Adrenal gland (tissue), 12 donors: ENCODE data around the gene KCNH1. TPM values are rescaled to one million over a fixed set of nuclear protein-coding genes. Genes with fewer than 3 reads are reported as not detected.

Source experiments
- DNase-seq, 7 donors: peaks; one replicate each; pipeline ENCODE4 v3.0.0-alpha.2; 2019 to 2020
- H3K27ac ChIP-seq, 5 donors: fragments of 200-600 bp; sonication (generic) in 4 of 5; 1 replicate in 3 of 5; 2 replicates in 2 of 5; pipeline versions ENCODE4 v1.5.1 to v1.8.0; 2016 to 2020; ENCODE audit warnings: mild to moderate bottlenecking in 1 of 5
- H3K27me3 ChIP-seq: fragments of 200-600 bp; 2 replicates; pipeline ENCODE4 v1.8.0; 2021
- H3K36me3 ChIP-seq, 2 donors: fragments of 200-600 bp; replicated peaks in 1 of 2; 1 replicate in 1 of 2; 2 replicates in 1 of 2; pipeline versions ENCODE4 v1.5.1 to v1.8.0; 2018 to 2022
- H3K4me1 ChIP-seq, 2 donors: fragments of 200-600 bp; replicated peaks in 1 of 2; 1 replicate in 1 of 2; 2 replicates in 1 of 2; pipeline versions ENCODE4 v1.5.1 to v1.8.0; 2018 to 2021
- H3K4me3 ChIP-seq, 4 donors: fragments of 200-600 bp; sonication (generic) in 3 of 4; one replicate each; pipeline ENCODE4 v1.5.1; 2016 to 2018
- H3K9me3 ChIP-seq, 3 donors: fragments of 200-600 bp; sonication (generic) in 1 of 3; replicated peaks in 1 of 3; 1 replicate in 2 of 3; 2 replicates in 1 of 3; pipeline versions ENCODE4 v1.5.1 to v1.8.0; 2016 to 2021
- POLR2A ChIP-seq, 2 donors: fragments of 450-650 bp; IDR thresholded peaks; one replicate each; pipeline ENCODE4 v1.6.1; 2017; ENCODE audit warnings: antibody characterized with exemption in 2 of 2, mild to moderate bottlenecking in 2 of 2, moderate library complexity in 1 of 2
- WGBS, 4 donors: extraction: QIAGEN DNeasy Blood & Tissue Kit in 2 of 4; methylation state at CpG; one replicate each; pipeline versions ENCODE4 v1.1.5 to v1.1.7; 2013 to 2017; 5-methylcytosine and 5-hydroxymethylcytosine counted together
- intact Hi-C, 2 donors: fragments of 100-400 bp; cut with DNase I; formaldehyde crosslinking; loops; one replicate each; pipeline versions ENCODE4 v1.14.1 to v1.15.0; 2022 to 2023
- polyA plus RNA-seq, 3 donors: library from polyadenylated mRNA; stranded (reverse); fragments of 200-250 nt in 2 of 3; fragments of 350-450 nt in 1 of 3; fragmentation: Illumina TruSeq in 1 of 3; extraction: RNeasy Lipid Tissue Mini Kit (QIAGEN cat#74804) in 1 of 3; gene quantifications; one replicate each; pipeline ENCODE4 v1.2.3, GENCODE V29; 2013 to 2014
- total RNA-seq, 9 donors: library from RNA; depleted of rRNA in 4 of 9; stranded (reverse); fragments of >200 nt in 4 of 9; fragments of 120-200 nt in 1 of 9; fragmentation: NEBNext Ultra II Directional in 1 of 9; extraction: Animal tissue kit (Norgen Biotek cat#: 25700) in 1 of 9; gene quantifications; one replicate each; pipeline versions ENCODE4 v1.1.0 to v1.2.4, GENCODE V29; 2013 to 2023
- TF ChIP-seq, protein P1 (sequence below), 6 experiments: fragments of 450-650 bp in 4 of 6; fragments of 200-600 bp in 2 of 6; sonication (generic) in 1 of 6; IDR thresholded peaks; 1 replicate in 5 of 6; 2 replicates in 1 of 6; pipeline versions ENCODE4 v1.5.1 to v1.8.0; 2016 to 2021; ENCODE audit warnings: antibody characterized with exemption in 6 of 6, mild to moderate bottlenecking in 2 of 6, moderate library complexity in 1 of 6
- donor health status: healthy with polysubstance abuse.
- donor health status: Bipolar disorder and iron deficiency.
- donor health status: DM: yes; HTN: yes; CAD: no.
- donor health status: DM: no; HTN: no; CAD: no.
- donor health status: DM: no; HTN: no; CAD: no.
- donor health status: DM: yes; HTN: yes; CAD: no.

Gene KCNH1
- total and polyA plus RNA-seq, 12 donors = 0.15 to 2.2 (median 0.73) TPM; not detected in 4

DNA sequence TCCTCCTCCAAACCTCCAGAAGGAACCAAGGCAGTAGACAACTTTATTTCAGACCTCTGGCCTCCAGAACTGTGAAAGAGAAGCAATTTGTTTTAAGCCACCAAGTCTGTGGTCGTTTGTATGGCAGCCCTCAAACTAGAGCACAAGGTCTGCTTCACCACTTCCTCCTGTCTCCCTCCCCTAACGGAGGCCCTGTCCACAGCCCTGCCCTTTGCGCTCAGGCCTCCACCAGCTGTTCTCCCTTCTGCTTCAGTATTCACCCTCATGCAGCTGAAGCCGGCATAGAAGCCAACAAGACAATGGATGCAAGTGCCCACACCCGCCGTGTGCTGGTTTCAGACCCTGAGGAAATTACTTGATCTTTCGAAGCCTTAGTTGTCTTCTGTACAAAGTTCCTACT, 441.2 kb downstream of the KCNH1 start:
- Histone ChIP-seq H3K4me1 (no peaks in the 10 kb centered on the region), H3K4me3 (no peak overlapping the region), H3K27me3 (no peaks in the 10 kb centered on the region), H3K9me3 (no peaks in the 10 kb centered on the region), H3K36me3 (no peaks in the 10 kb centered on the region), H3K27ac (no peak overlapping the region)
- TF ChIP-seq POLR2A (IDR thresholded peaks at IDR 0.05) = no peak
- TF ChIP-seq, protein P1, sequence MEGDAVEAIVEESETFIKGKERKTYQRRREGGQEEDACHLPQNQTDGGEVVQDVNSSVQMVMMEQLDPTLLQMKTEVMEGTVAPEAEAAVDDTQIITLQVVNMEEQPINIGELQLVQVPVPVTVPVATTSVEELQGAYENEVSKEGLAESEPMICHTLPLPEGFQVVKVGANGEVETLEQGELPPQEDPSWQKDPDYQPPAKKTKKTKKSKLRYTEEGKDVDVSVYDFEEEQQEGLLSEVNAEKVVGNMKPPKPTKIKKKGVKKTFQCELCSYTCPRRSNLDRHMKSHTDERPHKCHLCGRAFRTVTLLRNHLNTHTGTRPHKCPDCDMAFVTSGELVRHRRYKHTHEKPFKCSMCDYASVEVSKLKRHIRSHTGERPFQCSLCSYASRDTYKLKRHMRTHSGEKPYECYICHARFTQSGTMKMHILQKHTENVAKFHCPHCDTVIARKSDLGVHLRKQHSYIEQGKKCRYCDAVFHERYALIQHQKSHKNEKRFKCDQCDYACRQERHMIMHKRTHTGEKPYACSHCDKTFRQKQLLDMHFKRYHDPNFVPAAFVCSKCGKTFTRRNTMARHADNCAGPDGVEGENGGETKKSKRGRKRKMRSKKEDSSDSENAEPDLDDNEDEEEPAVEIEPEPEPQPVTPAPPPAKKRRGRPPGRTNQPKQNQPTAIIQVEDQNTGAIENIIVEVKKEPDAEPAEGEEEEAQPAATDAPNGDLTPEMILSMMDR (IDR thresholded peaks at IDR 0.05) = no peak
- WGBS, 4 donors = 50 to 62% (median 52%) methylated on average over 7 of the region's 7 CpGs
- intact Hi-C loops = no loop called here
- no peak for DNase-seq

GRCh38 chr1:210691039-210691610, 442.8 kb downstream of the KCNH1 start:
- Histone ChIP-seq H3K9me3 (no peaks in the 10 kb centered on the region), H3K4me1 (no peaks in the 10 kb centered on the region), H3K4me3 (no peak overlapping the region), H3K36me3 (no peaks in the 10 kb centered on the region), H3K27ac (no peak overlapping the region), H3K27me3 (no peaks in the 10 kb centered on the region)
- TF ChIP-seq, protein P1 (IDR thresholded peaks at IDR 0.05) = no peak
- TF ChIP-seq POLR2A (IDR thresholded peaks at IDR 0.05) = no peak
- intact Hi-C loops = no loop called here
- 83 to 91% (median 89%) methylated on average over 6 of the region's 6 CpGs for WGBS, 4 donors
- no peak for DNase-seq

DNA sequence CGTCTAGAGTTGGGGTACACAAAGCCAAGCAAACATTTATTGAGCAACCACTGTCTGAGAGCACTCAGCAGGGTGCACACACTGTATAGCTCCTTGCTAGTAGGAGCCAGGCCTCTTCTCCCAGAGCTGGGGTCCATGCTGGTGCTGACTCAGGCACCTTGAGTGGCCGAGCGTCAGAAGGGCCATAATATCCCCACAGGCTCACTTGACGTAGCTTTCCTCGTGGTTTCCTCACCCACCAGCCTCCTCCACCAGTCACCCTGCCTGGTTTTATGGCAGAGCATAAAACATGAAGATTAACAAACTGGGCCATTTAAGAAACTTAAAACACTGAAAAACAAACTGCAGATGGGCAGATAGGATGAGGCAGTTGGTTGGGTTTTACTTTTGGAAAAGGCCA, 443.7 kb downstream of the KCNH1 start:
- H3K4me1 ChIP-seq = no peaks in the 10 kb centered on the region
- H3K27me3 ChIP-seq = no peaks in the 10 kb centered on the region
- no peak overlapping the region for H3K4me3 ChIP-seq
- H3K27ac ChIP-seq = no peak overlapping the region
- no peak for DNase-seq
- TF ChIP-seq, protein P1 (IDR thresholded peaks at IDR 0.05) = no peak
- TF ChIP-seq POLR2A (IDR thresholded peaks at IDR 0.05) = no peak
- H3K36me3 ChIP-seq = no peaks in the 10 kb centered on the region
- 83 to 90% (median 86%) methylated on average over 3 to 5 of the region's 5 CpGs for WGBS, 4 donors
- H3K9me3 ChIP-seq = no peaks in the 10 kb centered on the region
- intact Hi-C loops = no loop called here

DNA sequence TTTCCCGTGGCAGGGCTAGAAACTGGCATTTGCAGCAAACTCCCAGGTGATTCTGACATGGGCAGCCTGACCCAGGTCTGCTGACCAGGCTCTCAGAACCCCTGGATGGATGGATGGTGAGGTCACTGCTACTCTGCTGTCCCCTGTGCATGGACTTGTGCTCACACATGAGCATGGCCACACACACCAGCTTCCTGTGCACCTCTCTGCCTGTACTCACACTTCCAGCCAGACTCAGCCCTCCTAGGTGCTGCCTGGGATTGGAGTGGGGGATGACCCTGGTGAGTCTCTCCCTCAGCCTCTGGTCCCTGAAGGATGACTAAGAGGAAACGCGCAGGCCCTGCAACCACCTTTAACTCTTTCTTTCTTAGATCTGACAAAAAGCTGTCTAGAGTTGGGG, 444.1 kb downstream of the KCNH1 start:
- intact Hi-C loops = no loop called here
- H3K9me3 ChIP-seq = no peaks in the 10 kb centered on the region
- TF ChIP-seq POLR2A (IDR thresholded peaks at IDR 0.05) = no peak
- TF ChIP-seq, protein P1 (IDR thresholded peaks at IDR 0.05) = no peak
- H3K4me3 ChIP-seq = no peak overlapping the region
- H3K4me1 ChIP-seq = no peaks in the 10 kb centered on the region
- no peak for DNase-seq
- no peak overlapping the region for H3K27ac ChIP-seq
- 51 to 84% (median 60%) methylated on average over 3 of the region's 3 CpGs for WGBS, 4 donors
- no peaks in the 10 kb centered on the region for H3K27me3 ChIP-seq
- no peaks in the 10 kb centered on the region for H3K36me3 ChIP-seq
